Activated T-cell treated with anti-CD3 and anti-CD28 coated beads, Interleukin-2, amount 50 U/mL, for 72 hours (primary cell): ENCODE data around the gene OVCH1. TPM values are rescaled to one million over a fixed set of nuclear protein-coding genes. Genes with fewer than 3 reads are reported as not detected.
"Not testable (repeated sequence)": the region's sequence is repeated elsewhere in the genome, so short reads cannot be mapped to it uniquely, and the experiment has no call there.

Experiments used
- ATAC-seq, 2 donors: fragments of 150-1000 bp; cut with Tn5 transposase; replicated peaks in 1 of 2; 2 replicates each; pipeline ENCODE4 v1.10.0; 2021; ENCODE audit warnings: moderate library complexity in 2 of 2, mild to moderate bottlenecking in 1 of 2
- DNase-seq, 2 donors: peaks; one replicate each; pipeline ENCODE4 v3.0.0; 2021 to 2022; ENCODE audit warnings: mixed read lengths in 1 of 2
- H3K27ac Mint-ChIP-seq: one replicate; pipeline ENCODE4 v1.8.0; 2022; ENCODE audit warnings: mild to moderate bottlenecking, moderate library complexity, mixed read lengths
- H3K27me3 Mint-ChIP-seq: one replicate; pipeline ENCODE4 v1.8.0; 2022; ENCODE audit warnings: low read depth, mixed read lengths
- H3K36me3 Mint-ChIP-seq, 2 donors: one replicate each; pipeline ENCODE4 v1.8.0; 2022; ENCODE audit warnings: mixed read lengths in 2 of 2, mild to moderate bottlenecking in 1 of 2; ENCODE audit not compliant: insufficient read depth in 2 of 2
- H3K4me1 Mint-ChIP-seq: one replicate; pipeline ENCODE4 v1.8.0; 2022; ENCODE audit warnings: low read depth, mixed read lengths
- H3K4me3 Mint-ChIP-seq, 2 donors: one replicate each; pipeline ENCODE4 v1.8.0; 2022; ENCODE audit warnings: mild to moderate bottlenecking in 2 of 2, mixed read lengths in 2 of 2, moderate library complexity in 2 of 2
- H3K9me3 Mint-ChIP-seq, 2 donors: one replicate each; pipeline ENCODE4 v1.8.0; 2022; ENCODE audit warnings: mixed read lengths in 2 of 2
- total RNA-seq, 2 donors: library from RNA; stranded (reverse); gene quantifications; one replicate each; pipeline ENCODE4 v1.2.3, GENCODE V29; 2022

OVCH1 gene
- total RNA-seq, 2 donors from 2014 or later, result not detected

GRCh38 chr12:29460082-29460481 is 37.4 kb downstream of the OVCH1 start:
- DNase-seq (no peak), ATAC-seq (no peak)
- Mint-ChIP-seq H3K9me3 (peaks cover 0 to 2% of the 10 kb centered on the region in 2 donors), H3K27ac (no peak overlapping the region), H3K4me1 (no peaks in the 10 kb centered on the region), H3K4me3 (no peak overlapping the region), H3K27me3 (no peaks in the 10 kb centered on the region), H3K36me3 (no peaks in the 10 kb centered on the region)

DNA sequence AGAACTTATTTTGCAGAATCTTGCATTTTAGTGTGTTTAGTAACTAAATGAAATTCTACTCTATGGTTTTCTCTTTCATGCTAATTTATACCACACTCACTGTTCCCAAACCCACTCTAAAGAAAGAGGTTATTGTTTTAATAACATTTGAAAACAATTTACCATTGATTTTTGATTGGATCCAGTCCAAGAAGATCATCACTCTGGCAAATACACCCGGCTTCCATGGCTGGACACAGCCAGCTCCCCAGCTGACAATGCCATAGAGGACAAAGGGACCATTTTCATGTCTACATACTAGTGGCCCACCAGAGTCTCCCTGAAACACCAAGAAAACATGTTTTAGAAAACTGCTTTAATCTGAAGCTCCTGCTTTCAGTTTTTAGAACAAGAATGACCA is 42.4 kb downstream of the OVCH1 start:
- Mint-ChIP-seq H3K4me1 (no peaks in the 10 kb centered on the region), H3K27me3 (peaks cover 17% of the 10 kb centered on the region), H3K36me3 (no peaks in the 10 kb centered on the region), H3K9me3 (peaks cover 0 to 2% of the 10 kb centered on the region in 2 donors), H3K4me3 (no peak overlapping the region), H3K27ac (no peak overlapping the region)
- DNase-seq (no peak), ATAC-seq (no peak)

GRCh38 chr12:29451888-29452287 is 45.6 kb downstream of the OVCH1 start:
- DNase-seq (no peak), ATAC-seq (no peak)
- no peaks in the 10 kb centered on the region for H3K9me3 Mint-ChIP-seq
- no peak overlapping the region for H3K27ac Mint-ChIP-seq
- H3K36me3 Mint-ChIP-seq, result no peaks in the 10 kb centered on the region
- no peaks in the 10 kb centered on the region for H3K4me1 Mint-ChIP-seq
- peaks cover 22% of the 10 kb centered on the region for H3K27me3 Mint-ChIP-seq
- no peak overlapping the region for H3K4me3 Mint-ChIP-seq

DNA sequence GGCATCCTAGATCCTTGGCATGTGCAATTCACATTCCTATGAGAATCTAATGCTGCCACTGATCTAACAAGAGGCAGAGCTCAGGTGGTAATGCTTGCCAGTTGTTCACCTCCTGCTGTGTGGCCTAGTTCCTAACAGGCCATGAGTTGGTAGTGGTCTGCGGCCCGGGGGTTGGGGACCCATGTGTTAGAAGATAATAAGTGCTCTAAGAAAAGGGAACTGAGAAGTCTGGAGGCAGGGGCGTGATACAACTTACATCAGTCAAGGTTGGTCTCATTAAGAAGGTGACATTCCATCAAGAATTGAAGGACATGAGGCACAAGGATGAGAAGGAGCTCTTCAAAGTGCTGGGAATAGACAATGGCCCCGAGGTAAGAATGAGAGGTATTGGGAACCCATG is 49.3 kb downstream of the OVCH1 start:
- no peak for ATAC-seq
- DNase-seq, result no peak
- H3K36me3 Mint-ChIP-seq, result no peaks in the 10 kb centered on the region
- no peaks in the 10 kb centered on the region for H3K4me1 Mint-ChIP-seq
- no peak overlapping the region for H3K27ac Mint-ChIP-seq
- no peak overlapping the region for H3K4me3 Mint-ChIP-seq
- H3K9me3 Mint-ChIP-seq, result no peaks in the 10 kb centered on the region
- H3K27me3 Mint-ChIP-seq, result peaks cover 5% of the 10 kb centered on the region

DNA sequence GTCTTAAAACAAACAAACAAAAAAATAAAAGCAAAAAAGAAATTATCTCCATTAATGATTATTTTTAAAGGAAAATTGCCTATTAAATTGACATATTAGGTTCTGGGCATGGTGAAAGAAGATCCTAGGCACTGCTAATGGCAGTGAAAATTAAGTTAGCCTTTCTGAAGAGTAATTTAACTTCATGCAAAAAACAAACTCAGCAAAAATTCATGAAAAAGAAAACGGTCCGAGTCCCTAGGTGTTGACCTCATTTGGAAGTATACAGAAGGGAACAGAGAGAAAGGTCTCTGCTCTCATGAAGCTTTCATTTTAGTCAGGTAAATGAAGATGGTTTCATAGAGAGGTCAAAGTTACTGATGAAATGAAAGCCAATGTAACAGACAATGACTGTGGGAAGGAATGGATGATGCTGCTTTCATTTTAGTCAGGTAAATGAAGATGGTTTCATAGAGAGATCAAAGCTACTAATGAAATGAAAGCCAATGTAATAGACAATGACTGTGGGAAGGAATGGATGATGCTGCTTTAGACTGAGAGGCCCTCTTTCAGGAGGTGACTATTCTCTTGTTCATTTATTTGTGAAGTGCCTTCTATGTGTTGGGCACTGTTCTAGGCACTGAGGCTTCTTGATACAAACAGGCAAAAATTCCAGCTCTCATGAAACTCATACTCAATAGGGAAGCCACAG is 50.1 kb downstream of the OVCH1 start:
- Mint-ChIP-seq H3K4me3 (no peak overlapping the region), H3K27ac (no peak overlapping the region), H3K9me3 (no peaks in the 10 kb centered on the region), H3K27me3 (peaks cover 5% of the 10 kb centered on the region), H3K4me1 (no peaks in the 10 kb centered on the region), H3K36me3 (no peaks in the 10 kb centered on the region)
- ATAC-seq (peak; percentile 53 to 55), DNase-seq (no peak)

- no peak overlapping the region for H3K4me3 Mint-ChIP-seq
- H3K36me3 Mint-ChIP-seq, result no peaks in the 10 kb centered on the region
- ATAC-seq (no peak), DNase-seq (no peak)
- H3K27ac Mint-ChIP-seq, result no peak overlapping the region
- H3K9me3 Mint-ChIP-seq, result no peaks in the 10 kb centered on the region
- H3K4me1 Mint-ChIP-seq, result no peaks in the 10 kb centered on the region
- no peaks in the 10 kb centered on the region for H3K27me3 Mint-ChIP-seq
These were observed 58.0 kb downstream of the OVCH1 start for GRCh38 chr12:29439506-29439905.

DNA sequence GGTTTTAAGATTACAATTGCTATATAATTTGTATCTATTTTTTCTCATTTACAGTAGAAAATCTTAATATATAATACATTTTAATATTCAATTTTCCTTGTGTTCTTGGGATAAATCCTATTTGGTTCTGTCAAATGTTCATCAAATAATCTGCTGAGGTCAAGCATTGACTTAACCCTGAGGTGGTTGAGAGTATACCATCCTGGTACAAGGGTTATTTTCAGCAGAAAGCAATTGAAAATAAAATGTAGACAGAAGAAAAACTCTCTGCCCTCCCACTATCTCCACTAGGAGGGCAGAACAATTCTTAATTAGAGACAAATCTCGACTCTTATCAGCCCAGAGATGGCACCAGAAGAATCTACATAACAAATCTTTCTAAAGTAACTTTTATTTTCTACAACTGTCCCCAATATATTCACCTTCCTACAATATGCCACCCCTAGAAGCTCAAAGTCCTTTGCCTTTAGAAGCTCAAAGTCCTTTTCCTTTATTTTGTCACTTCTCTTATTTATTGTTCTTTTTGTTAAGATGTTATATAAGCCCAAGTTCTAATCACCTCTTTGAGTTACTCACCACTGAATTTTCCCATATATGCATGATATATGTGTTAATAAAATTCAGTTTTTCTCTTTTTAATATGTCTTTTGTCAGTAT is 58.6 kb downstream of the OVCH1 start:
- H3K27ac Mint-ChIP-seq, result no peak overlapping the region
- no peak overlapping the region for H3K4me3 Mint-ChIP-seq
- H3K27me3 Mint-ChIP-seq, result no peaks in the 10 kb centered on the region
- no peak for DNase-seq
- no peak for ATAC-seq
- H3K36me3 Mint-ChIP-seq, result no peaks in the 10 kb centered on the region
- no peaks in the 10 kb centered on the region for H3K4me1 Mint-ChIP-seq
- no peaks in the 10 kb centered on the region for H3K9me3 Mint-ChIP-seq

DNA sequence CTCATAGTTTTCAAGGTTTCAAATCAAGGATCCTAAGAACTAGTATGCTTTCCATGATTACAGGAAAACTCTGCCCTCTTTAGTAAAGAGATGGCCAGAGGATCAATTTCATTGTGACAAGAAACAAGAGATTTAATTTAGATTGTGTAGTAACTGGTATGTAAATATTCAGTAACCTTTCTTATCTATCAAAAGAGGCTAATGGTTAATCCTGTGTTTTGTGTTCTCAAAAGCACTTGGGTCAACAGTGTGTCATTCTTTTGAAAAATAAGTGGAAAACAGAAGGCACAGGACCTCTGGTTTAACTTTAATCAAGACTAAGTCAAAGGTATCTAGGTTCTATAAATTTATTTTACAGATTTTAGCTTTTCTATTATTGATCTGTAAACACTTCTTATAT is 59.9 kb downstream of the OVCH1 start:
- Mint-ChIP-seq H3K4me1 (no peaks in the 10 kb centered on the region), H3K27ac (no peak overlapping the region), H3K27me3 (peaks cover 2% of the 10 kb centered on the region), H3K36me3 (no peaks in the 10 kb centered on the region), H3K9me3 (no peaks in the 10 kb centered on the region), H3K4me3 (no peak overlapping the region)
- ATAC-seq, result no peak
- no peak for DNase-seq

DNA sequence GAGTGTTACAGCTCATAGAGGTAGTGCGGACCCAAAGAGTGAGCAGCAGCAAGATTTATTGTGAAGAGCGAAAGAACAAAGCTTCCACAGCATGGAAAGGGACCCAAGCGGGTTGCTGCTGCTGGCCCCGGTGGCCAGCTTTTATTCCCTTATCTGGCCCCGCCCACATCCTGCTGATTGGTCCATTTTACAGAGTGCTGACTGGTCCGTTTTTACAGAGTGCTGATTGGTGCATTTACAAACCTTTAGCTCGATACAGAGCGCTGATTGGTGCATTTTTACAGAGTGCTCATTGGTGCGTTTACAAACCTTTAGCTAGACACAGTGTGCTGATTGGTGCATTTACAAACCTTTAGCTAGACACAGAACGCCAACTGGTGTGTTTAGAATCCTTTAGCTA is 60.7 kb downstream of the OVCH1 start:
- not testable (repeated sequence) for H3K4me3 Mint-ChIP-seq, ATAC-seq, H3K9me3 Mint-ChIP-seq, H3K4me1 Mint-ChIP-seq, H3K27me3 Mint-ChIP-seq, H3K27ac Mint-ChIP-seq, DNase-seq, H3K36me3 Mint-ChIP-seq

DNA sequence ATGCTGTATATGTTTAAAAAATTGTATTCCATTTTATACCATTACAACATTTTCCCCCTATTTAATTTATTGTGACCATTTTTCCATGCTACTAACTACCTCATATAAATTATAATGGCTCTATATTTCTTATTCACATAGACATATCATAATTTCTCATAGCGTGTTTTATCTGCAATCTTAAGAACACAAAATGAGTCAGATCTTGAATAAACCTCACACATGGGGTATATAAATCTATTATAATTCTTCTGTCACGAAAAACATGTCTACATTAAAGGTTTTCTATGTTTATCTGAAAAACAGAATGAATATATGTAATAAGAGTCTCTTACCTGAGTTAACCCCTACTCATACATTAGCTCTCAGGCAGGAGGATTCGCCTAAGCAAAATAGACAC is 66.0 kb downstream of the OVCH1 start:
- H3K27ac Mint-ChIP-seq, result no peak overlapping the region
- no peak for DNase-seq
- H3K36me3 Mint-ChIP-seq, result no peaks in the 10 kb centered on the region
- ATAC-seq, result no peak
- peaks cover 16% of the 10 kb centered on the region for H3K4me1 Mint-ChIP-seq
- peaks cover 12% of the 10 kb centered on the region for H3K27me3 Mint-ChIP-seq
- H3K4me3 Mint-ChIP-seq, result no peak overlapping the region
- no peaks in the 10 kb centered on the region for H3K9me3 Mint-ChIP-seq

DNA sequence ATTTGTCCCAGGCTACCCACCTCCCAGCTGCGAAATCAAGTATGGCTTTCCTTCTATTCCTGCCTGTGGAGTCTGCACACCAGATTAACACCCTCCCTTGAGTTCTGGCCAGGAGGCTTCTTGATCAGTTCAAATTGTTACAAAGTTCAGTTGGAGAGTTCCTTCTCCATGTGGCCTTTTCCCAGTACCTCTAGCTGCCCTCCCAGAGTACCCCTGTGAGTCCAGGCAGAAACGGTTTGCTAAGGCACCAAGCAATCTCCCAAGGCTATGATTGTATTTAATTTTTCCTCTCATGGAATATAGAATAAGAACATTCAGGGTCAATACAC is 66.8 kb downstream of the OVCH1 start:
- Mint-ChIP-seq H3K4me3 (no peak overlapping the region), H3K9me3 (no peaks in the 10 kb centered on the region), H3K36me3 (no peaks in the 10 kb centered on the region), H3K4me1 (peaks cover 16% of the 10 kb centered on the region), H3K27ac (no peak overlapping the region), H3K27me3 (peaks cover 12% of the 10 kb centered on the region)
- ATAC-seq (no peak), DNase-seq (no peak)

GRCh38 chr12:29429999-29430715 is 67.3 kb downstream of the OVCH1 start:
- Mint-ChIP-seq H3K27ac (no peak overlapping the region), H3K4me3 (no peak overlapping the region), H3K27me3 (peaks cover 12% of the 10 kb centered on the region), H3K36me3 (no peaks in the 10 kb centered on the region), H3K4me1 (peaks cover 16% of the 10 kb centered on the region), H3K9me3 (no peaks in the 10 kb centered on the region)
- DNase-seq, result no peak
- ATAC-seq, result no peak

DNA sequence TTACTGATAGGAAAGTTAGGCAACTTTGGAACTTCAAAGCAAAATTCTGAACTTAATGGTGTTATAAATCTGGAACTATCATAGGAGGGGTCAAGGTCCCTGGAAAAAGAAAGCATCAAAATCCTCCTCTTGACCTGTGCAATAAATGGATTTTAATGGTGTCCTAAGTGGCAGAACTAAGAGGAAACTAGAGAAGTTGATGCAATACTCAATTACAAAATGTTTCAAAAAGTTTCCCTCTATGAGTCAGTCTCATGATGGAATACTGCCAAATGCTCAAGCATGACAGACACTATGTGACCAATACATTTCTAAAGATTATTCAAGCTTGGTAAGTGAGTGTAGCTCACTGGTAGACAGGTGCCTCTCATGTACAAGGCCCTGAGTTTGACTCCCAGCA is 68.9 kb downstream of the OVCH1 start:
- peaks cover 0 to under 1% of the 10 kb centered on the region in 2 donors for H3K9me3 Mint-ChIP-seq
- ATAC-seq (peak; percentile 92 to 95), DNase-seq (peak; percentile 7 to 24)
- H3K4me1 Mint-ChIP-seq, result peaks cover 16% of the 10 kb centered on the region
- H3K4me3 Mint-ChIP-seq, result peak overlapping the region; percentile 28 to 61
- peaks cover 14% of the 10 kb centered on the region for H3K27me3 Mint-ChIP-seq
- H3K27ac Mint-ChIP-seq, result peak overlapping the region; percentile 61
- no peaks in the 10 kb centered on the region for H3K36me3 Mint-ChIP-seq
